NCI-H1694 (cell line): ENCODE data around the gene RBM26.
"Not testable (repeated sequence)": the region's sequence is repeated elsewhere in the genome, so short reads cannot be mapped to it uniquely, and the experiment has no call there.

Experiments
- DNase-seq: peaks from one replicate; lab custom pipeline; 2025; lab: John Stamatoyannopoulos, UW

The RBM26 gene

GRCh38 chr13:79384022-79384610, 21.9 kb downstream of the RBM26 start:
- DNase-seq = no peak

DNA sequence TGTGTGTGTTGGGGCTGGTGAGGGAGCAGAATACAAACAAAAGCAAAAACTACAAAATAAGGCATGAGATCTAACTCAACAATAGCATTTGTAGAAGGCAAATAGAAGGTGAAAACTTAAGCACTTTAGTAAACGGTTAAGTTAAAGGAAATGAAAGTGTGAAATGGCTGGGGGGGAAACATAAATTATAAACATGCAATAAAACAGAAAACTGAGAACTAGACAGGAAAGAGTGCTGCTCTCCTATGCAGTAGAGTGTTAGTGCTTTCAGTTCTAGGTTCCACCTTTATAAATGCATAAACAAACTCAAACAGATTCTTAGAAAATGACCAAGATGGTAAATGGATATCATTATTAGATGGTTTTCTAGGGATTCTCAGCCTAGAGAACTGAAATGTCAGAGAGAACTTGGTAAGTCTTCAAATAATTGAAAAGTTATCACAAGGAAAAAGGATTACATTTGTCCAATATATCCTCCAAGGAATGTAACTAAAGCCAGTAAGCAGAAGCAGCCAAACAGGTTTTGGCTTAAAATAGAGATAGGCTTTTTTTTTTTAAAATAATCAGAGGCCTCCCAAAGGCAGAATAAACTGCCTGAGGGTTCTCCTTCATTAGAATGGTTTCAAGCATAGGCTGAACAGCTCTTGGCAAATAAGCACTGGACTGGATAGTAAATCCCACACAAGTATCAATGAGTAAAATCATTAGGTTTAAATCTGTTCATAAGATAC, 23.3 kb downstream of the RBM26 start:
- no peak for DNase-seq

- DNase-seq = no peak
Measured at GRCh38 chr13:79380997-79381396, 25.1 kb downstream of the RBM26 start.

DNA sequence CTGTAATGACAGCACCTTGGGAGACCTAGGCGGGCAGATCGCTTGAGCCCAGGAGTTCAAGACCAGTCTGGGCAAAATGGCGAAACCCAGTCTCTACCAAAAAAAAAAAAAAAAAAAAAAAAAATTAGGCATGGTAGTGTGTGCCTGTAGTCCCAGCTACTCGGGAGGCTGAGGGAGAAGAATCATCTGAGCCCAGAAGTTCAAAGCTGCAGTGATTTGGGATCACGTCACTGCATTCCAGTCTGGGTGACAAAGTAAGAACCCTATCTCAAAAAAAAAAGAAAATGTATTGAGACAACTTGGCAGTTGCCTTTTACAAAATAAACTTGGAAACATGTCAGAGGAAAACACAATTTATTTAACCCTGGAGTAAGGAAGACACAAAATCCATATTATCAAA, 26.8 kb downstream of the RBM26 start:
- DNase-seq = no peak

- no peak for DNase-seq
Measured at GRCh38 chr13:79376843-79377242, 29.2 kb downstream of the RBM26 start.

DNA sequence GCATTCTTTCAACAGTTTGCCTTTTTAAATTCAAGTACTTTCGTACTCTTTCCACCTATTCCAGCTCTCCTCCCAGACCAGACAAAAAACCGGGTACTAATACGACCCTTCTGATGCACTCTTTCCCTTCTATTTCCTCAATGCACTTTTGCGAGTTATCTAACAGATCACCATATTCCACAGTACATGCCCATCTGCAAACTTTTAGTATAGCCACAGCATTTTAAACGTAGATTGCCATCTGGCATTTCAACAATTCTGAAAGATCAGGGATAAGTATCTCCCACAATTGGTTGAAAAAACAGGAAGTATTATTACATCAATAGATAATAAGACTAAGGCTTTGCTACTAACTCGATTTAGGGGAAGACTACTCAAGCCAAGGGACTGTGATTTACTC, 31.5 kb downstream of the RBM26 start:
- no peak for DNase-seq

DNA sequence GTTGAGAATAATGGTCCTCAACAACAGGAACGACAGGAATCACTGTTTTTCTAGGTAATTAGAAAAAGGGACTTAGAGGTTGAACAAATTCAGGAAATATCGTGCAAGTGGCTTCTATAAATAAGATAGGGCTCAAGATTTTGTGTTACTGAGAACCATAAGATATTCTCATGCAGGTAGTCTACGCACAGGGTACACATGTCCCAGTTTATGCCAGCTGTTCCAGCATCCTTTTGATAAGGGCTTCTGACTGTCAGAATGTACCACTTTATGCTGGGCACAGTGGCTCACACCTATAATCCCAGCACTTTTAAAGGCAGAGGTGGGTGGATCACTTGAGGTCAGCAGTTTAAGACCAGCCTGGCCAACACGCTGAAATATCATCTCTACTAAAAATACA, 32.1 kb downstream of the RBM26 start:
- no peak for DNase-seq

GRCh38 chr13:79369226-79369625, 36.8 kb downstream of the RBM26 start:
- DNase-seq = no peak

- DNase-seq = no peak
Measured at GRCh38 chr13:79365981-79366380, 40.1 kb downstream of the RBM26 start.

DNA sequence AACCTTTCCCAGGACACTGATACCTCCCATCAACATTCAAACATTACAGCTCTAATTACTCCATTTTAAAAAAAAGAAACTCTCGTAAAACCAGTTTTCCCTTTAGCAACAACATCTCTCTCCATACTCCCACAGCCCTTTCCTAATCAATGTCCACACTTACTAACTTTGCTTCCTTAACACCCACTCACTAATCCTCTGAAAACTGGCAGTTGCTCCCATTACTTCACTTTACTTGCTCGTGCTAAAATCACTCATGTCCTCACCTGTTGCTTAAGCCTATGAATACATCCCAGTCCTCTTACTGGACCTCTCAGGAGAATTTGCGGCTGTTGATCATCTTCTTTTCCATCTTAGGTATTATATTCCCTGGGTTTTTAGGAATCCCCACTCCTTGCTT, 44.8 kb downstream of the RBM26 start:
- DNase-seq = no peak

DNA sequence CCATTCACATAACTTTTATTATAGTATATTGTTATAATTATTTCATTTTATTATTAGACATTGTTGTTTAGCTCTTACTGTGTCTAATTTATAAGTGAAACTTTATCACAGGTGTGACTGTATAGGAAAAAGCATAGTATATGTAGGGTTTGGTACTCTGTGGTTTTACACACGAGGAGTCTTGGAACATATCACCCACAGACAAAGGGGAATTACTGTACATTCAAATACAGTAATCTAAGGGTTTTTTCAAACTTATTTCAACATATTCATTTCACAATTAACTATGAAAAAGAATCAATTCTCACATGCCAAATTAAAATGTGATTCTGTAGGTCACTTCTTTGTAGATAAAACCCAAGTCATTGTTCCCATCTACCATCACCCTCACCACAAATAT, 46.0 kb downstream of the RBM26 start:
- no peak for DNase-seq

- DNase-seq = no peak
Measured at GRCh38 chr13:79359064-79359463, 47.0 kb downstream of the RBM26 start.

DNA sequence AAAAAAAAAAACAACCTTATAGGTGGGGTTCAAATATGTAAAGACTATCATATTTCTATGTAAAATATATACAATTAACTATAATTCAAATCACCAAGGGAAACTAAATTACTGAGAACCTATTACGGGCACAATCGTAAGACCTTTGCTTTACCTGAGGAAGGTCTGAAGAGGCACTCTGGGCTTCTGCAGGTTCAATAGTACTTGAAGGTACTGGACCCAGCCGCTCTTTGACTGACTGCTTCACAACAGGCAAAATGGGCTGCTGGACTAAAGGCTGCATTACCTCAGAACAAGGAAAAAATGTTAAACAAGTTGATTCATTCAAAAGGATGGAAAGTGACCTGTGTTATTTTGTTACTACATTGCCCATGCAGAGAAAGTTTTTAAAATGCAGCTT, 51.8 kb downstream of the RBM26 start:
- DNase-seq = no peak

- no peak for DNase-seq
Measured at GRCh38 chr13:79353693-79354092, 52.4 kb downstream of the RBM26 start.

- DNase-seq = no peak
Measured at GRCh38 chr13:79352107-79352506, 53.9 kb downstream of the RBM26 start.

- DNase-seq = not testable (repeated sequence)
Measured at GRCh38 chr13:79349608-79350007, 56.4 kb downstream of the RBM26 start.

- no peak for DNase-seq
Measured at GRCh38 chr13:79349011-79349410, 57.0 kb downstream of the RBM26 start.

- DNase-seq = no peak
Measured at GRCh38 chr13:79346300-79346914, 59.6 kb downstream of the RBM26 start.

- no peak for DNase-seq
Measured at GRCh38 chr13:79341202-79341601, 64.9 kb downstream of the RBM26 start.

- no peak for DNase-seq
Measured at GRCh38 chr13:79340490-79340889, 65.6 kb downstream of the RBM26 start.

- DNase-seq = no peak
Measured at GRCh38 chr13:79338343-79338742, 67.7 kb downstream of the RBM26 start.

DNA sequence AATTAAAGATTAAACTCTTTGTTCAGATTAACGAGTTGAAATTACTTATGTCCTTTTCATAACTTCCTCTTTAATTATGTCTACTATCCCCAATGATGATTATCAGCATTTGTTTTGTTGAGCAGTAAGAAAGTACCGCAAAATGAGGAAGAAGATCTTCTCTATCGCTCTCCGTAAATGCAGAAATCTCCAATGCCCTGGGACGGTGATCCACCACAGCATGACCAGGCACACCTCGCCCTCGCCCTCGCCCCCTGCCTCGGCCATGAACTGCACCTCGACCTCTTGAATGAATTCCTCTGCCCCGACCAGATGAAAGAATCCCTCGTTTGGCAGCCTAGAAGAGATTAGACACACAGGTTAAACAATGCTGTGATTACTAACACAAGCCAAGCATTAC, 69.1 kb downstream of the RBM26 start:
- DNase-seq = no peak

- DNase-seq = no peak
Measured at GRCh38 chr13:79328510-79328909, 77.5 kb downstream of the RBM26 start.

GRCh38 chr13:79320433-79320832, 85.6 kb downstream of the RBM26 start:
- no peak for DNase-seq
